ENCODE measurements around the gene HOXA10. TPM values are rescaled to one million over a fixed set of nuclear protein-coding genes. Genes with fewer than 3 reads are reported as not detected.

HOXA10 gene
- total and polyA plus RNA-seq, 9 donors = 0.25 to 2.8 (median 0.91) TPM; not detected in 1

DNA sequence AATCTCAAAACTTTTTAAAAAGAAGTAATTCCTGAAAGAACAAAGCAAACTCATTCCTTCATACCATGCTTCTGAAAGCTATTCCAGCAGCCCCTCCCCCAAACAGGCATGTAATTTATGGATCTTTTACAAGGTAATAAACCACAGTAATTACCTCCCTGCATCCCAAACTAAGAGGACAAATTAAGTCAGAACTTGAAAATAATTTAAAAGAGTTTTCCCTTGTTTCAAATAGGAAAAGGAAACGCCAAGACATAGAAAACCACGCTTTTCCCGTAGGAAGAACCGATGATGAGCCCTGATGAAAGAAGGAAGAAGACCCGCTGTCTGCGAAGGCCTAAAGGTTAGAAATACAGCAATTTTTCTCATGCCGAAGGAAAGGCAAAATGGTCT is 52.4 kb downstream of the HOXA10 start:
- intact Hi-C loops (cut with DNase I) = no loop called here
- H3K36me3 ChIP-seq = no peaks in the 10 kb centered on the region
- 75 to 81% (median 75%) methylated on average over 7 of the region's 7 CpGs for WGBS, 3 donors
- TF ChIP-seq EP300 (IDR thresholded peaks at IDR 0.05) (no peak), POLR2A (IDR thresholded peaks at IDR 0.05) (no peak)
- TF ChIP-seq, protein P1, sequence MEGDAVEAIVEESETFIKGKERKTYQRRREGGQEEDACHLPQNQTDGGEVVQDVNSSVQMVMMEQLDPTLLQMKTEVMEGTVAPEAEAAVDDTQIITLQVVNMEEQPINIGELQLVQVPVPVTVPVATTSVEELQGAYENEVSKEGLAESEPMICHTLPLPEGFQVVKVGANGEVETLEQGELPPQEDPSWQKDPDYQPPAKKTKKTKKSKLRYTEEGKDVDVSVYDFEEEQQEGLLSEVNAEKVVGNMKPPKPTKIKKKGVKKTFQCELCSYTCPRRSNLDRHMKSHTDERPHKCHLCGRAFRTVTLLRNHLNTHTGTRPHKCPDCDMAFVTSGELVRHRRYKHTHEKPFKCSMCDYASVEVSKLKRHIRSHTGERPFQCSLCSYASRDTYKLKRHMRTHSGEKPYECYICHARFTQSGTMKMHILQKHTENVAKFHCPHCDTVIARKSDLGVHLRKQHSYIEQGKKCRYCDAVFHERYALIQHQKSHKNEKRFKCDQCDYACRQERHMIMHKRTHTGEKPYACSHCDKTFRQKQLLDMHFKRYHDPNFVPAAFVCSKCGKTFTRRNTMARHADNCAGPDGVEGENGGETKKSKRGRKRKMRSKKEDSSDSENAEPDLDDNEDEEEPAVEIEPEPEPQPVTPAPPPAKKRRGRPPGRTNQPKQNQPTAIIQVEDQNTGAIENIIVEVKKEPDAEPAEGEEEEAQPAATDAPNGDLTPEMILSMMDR (IDR thresholded peaks at IDR 0.05) = no peak
- no peaks in the 10 kb centered on the region for H3K4me1 ChIP-seq (ENCODE audit: insufficient read depth)
- H3K27ac ChIP-seq = no peak overlapping the region
- H3K9me3 ChIP-seq = no peaks in the 10 kb centered on the region
- H3K27me3 ChIP-seq = no peaks in the 10 kb centered on the region
- H3K4me3 ChIP-seq = no peak overlapping the region
- DNase-seq = no peak

MicroRNA genes within 50 kb of the gene (microRNA counts, 767-probe panel; counts per million panel counts)
- microRNA hsa-miR-196b-5p = 530 counts per million, percentile 78 among the panel's probes with 10 or more counts

Small RNA genes lying within 50 kb of the gene (microRNA-seq; reads per million reads assigned to microRNA genes)
- 48.2 to 186 (median 186) reads per million in 3 donors for gene MIR196B

Small RNA genes lying within 50 kb of the gene (small RNA-seq; reads per million reads assigned to genes)
- gene AC004080.5 (not detected), gene RF02140 (not detected), gene RF02141 (not detected)

Other genes with a start within 250 kb of the HOXA10 start
- gene HOXA1, start 78.3 kb downstream of the HOXA10 start, total RNA-seq = 1 to 10 TPM in 3 of 7 donors, under 1 TPM in 4; 0.23 to 1.5 (median 0.62) TPM
- gene HOXA1, start 78.3 kb downstream of the HOXA10 start, polyA plus RNA-seq = under 1 TPM; 0.45 to 0.88 TPM
- gene HOXA2, start 71.6 kb downstream of the HOXA10 start, total RNA-seq = 1 to 10 TPM in 3 of 7 donors, under 1 TPM in 2, not detected in 2; 0.36 to 9.0 (median 1.1) TPM
- gene HOXA2, start 71.6 kb downstream of the HOXA10 start, polyA plus RNA-seq = 1 to 10 TPM in 1 of 2 donors, under 1 TPM in 1; 0.73 to 1.8 TPM
- 10 to 100 TPM in 2 of 7 donors, 1 to 10 TPM in 3, under 1 TPM in 2; 0.22 to 34.0 (median 2.3) TPM for gene HOXA4, start 43.6 kb downstream of the HOXA10 start, total RNA-seq
- 10 to 100 TPM in 1 of 2 donors, 1 to 10 TPM in 1; 6.6 to 12.9 TPM for gene HOXA4, start 43.6 kb downstream of the HOXA10 start, polyA plus RNA-seq
- gene HOXA5, start 30.6 kb downstream of the HOXA10 start, total RNA-seq = 10 to 100 TPM in 2 of 7 donors, 1 to 10 TPM in 2, under 1 TPM in 3; 0.40 to 29.6 (median 1.4) TPM
- 1 to 10 TPM; 1.8 to 5.6 TPM for gene HOXA5, start 30.6 kb downstream of the HOXA10 start, polyA plus RNA-seq
- gene HOXA6, start 26.5 kb downstream of the HOXA10 start, total RNA-seq = 1 to 10 TPM in 3 of 7 donors, under 1 TPM in 4; 0.32 to 4.2 (median 0.43) TPM
- under 1 TPM in 1 of 2 donors, not detected in 1; 0.29 TPM for gene HOXA6, start 26.5 kb downstream of the HOXA10 start, polyA plus RNA-seq
- gene HOXA3, start 21.7 kb downstream of the HOXA10 start, total RNA-seq = 10 to 100 TPM in 2 of 7 donors, 1 to 10 TPM in 3, under 1 TPM in 2; 0.36 to 50.9 (median 1.3) TPM
- gene HOXA3, start 21.7 kb downstream of the HOXA10 start, polyA plus RNA-seq = 1 to 10 TPM; 2.3 to 3.4 TPM
- gene HOXA7, start 17.6 kb downstream of the HOXA10 start, total RNA-seq = 1 to 10 TPM in 3 of 7 donors, under 1 TPM in 4; 0.23 to 4.5 (median 0.75) TPM
- 1 to 10 TPM in 1 of 2 donors, under 1 TPM in 1; 0.53 to 4.1 TPM for gene HOXA7, start 17.6 kb downstream of the HOXA10 start, polyA plus RNA-seq
- 1 to 10 TPM in 1 of 7 donors, under 1 TPM in 5, not detected in 1; 0.12 to 1.0 (median 0.57) TPM for gene HOXA9, start 8.8 kb downstream of the HOXA10 start, total RNA-seq
- 1 to 10 TPM in 1 of 2 donors, under 1 TPM in 1; 0.22 to 2.5 TPM for gene HOXA9, start 8.8 kb downstream of the HOXA10 start, polyA plus RNA-seq
- 1 to 10 TPM in 3 of 7 donors, under 1 TPM in 1, not detected in 3; 0.23 to 2.0 (median 1.5) TPM for gene HOXA11, start 10.9 kb upstream of the HOXA10 start, total RNA-seq
- under 1 TPM; 0.11 to 0.65 TPM for gene HOXA11, start 10.9 kb upstream of the HOXA10 start, polyA plus RNA-seq
- not detected for gene HOXA13, start 25.8 kb upstream of the HOXA10 start, total RNA-seq
- under 1 TPM in 1 of 2 donors, not detected in 1; 0.07 TPM for gene HOXA13, start 25.8 kb upstream of the HOXA10 start, polyA plus RNA-seq
- gene EVX1, start 68.5 kb upstream of the HOXA10 start, total RNA-seq = not detected
- gene EVX1, start 68.5 kb upstream of the HOXA10 start, polyA plus RNA-seq = not detected